T1000 (cell line): Measurements from ENCODE around the gene USP35.

Experiments
- DNase-seq: peaks from one replicate; lab custom pipeline; 2025; ENCODE audit warnings: mixed read lengths; lab: John Stamatoyannopoulos, UW

USP35 gene, protein sequence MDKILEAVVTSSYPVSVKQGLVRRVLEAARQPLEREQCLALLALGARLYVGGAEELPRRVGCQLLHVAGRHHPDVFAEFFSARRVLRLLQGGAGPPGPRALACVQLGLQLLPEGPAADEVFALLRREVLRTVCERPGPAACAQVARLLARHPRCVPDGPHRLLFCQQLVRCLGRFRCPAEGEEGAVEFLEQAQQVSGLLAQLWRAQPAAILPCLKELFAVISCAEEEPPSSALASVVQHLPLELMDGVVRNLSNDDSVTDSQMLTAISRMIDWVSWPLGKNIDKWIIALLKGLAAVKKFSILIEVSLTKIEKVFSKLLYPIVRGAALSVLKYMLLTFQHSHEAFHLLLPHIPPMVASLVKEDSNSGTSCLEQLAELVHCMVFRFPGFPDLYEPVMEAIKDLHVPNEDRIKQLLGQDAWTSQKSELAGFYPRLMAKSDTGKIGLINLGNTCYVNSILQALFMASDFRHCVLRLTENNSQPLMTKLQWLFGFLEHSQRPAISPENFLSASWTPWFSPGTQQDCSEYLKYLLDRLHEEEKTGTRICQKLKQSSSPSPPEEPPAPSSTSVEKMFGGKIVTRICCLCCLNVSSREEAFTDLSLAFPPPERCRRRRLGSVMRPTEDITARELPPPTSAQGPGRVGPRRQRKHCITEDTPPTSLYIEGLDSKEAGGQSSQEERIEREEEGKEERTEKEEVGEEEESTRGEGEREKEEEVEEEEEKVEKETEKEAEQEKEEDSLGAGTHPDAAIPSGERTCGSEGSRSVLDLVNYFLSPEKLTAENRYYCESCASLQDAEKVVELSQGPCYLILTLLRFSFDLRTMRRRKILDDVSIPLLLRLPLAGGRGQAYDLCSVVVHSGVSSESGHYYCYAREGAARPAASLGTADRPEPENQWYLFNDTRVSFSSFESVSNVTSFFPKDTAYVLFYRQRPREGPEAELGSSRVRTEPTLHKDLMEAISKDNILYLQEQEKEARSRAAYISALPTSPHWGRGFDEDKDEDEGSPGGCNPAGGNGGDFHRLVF

DNA sequence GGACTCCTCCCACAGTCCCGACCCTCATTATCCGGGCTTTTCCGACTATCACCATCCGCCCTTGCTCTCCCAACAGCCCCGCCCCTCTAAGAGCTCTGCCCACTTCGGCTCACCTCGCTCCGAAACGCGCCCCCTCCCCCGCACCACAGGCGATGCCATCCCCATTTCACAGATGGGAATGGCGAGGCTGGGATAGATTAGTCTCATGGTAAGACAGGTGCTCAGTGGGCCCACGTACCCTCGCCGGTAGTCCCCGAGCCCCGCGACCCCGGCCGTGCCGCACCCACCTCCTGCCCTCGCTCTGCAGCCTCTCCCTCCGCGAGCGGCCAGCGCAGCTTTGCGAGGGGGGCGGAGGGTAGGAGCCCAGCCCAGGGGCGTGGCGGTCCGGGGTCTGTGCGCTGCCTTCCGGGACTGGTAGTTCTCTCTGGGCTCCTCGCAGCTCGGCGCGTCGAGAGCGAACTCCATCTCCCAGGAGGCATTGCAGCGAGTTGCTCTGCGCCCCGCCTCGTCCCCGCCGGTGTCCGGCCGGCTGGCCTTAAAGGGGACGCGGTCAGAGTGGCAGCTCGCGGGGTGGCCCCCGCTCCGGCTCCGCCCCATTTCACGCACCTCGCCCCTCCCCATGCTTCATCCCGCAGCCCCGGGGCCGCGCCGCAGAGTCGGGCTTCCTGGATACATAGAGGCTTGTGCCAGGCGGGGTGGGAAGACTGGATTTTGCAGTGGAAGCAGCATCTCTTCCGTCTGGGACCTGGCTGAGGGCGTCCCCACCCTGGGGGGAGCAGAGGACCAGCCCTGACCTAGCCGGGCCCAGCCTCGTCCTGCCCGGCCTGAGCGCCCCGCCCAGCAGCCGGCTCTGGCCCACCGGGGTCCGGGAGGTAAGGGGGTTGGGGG is at the start of gene USP35, which contains the start of gene KCTD21:
Gene USP35 (plus strand): TSS at position 634 of the 888 bp plus-strand sequence. CDS start 7,327 bp downstream, outside the sequence.
Gene KCTD21 (minus strand): TSS at position 341 of the 888 bp plus-strand sequence. CDS start 14,072 bp downstream, outside the sequence.
- DNase-seq, result peak; percentile 88

DNA sequence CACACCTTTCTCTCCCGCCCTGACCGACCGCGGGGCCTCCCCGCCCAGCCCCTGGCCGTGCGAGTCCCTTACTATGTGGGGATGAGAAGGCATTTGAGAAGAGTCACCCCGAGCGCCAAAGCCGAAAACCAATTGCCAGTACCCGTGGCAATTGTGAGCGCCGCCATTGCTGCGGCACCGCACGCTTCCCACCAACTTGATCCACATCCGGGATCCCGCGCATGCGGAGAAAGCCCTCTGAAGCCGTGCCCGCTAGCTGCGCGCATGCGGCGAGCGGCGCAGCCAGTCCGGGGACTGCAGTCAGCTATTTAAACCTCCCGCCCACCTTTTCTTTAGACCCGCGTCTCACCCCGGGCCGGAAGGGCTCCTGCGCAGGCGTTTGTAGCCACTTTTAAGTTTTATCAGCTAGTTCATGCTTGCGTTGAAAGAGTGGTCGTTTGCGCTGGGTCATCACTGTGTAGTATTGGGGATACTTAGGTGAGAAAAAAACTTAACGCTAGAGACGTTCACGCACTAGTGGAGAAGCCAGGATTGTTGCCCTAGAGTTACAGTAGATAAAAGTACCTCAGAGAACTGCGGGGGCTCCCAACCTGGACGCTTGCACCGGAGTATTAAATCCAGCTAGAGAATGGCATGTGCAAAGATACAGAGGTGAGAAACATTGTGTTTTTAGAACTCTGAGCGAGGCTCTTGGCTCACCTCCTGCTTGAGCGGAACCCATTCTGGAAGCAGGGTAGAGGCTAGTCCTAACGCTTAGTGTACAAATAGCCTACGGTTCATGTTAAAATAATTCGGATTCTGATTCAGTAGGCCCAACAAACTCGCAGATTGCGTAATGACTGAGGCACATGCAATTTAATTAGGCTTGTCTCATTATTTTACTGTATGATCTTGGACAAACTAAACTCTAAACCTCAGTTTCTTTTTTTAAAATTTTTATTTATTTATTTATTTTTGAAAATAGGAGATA is 49.0 kb upstream of the USP35 start, which contains the start of gene ALG8:
Gene ALG8 (minus strand): TSS at position 205 of the 970 bp plus-strand sequence. CDS start 38 bp downstream, at position 167.
- DNase-seq, result peak; percentile 87

GRCh38 chr11:78140392-78141077 is 48.2 kb upstream of the USP35 start:
- no peak for DNase-seq

- DNase-seq, result no peak
Measured at GRCh38 chr11:78145511-78146025, 43.2 kb upstream of the USP35 start.

- DNase-seq, result no peak
Measured at GRCh38 chr11:78147807-78148206, 40.9 kb upstream of the USP35 start.

DNA sequence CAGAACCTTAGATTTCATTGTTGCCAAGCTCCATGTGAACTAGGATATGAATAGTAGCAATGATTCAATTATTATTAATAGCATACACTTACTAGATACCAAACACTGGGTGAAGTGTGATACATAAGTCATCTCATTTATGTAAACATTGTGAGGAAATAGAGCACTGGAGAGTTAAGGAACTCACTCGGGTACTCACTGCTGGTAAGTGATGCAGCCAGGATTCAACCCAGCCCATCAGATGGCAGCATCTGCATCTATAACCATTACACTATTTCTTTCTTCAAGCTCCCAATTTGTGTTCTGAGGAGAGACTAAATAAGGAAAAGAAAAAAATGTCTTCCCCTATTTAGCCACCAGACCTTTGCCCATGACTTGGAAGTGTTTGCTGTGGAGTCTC is 39.1 kb upstream of the USP35 start:
- no peak for DNase-seq

- DNase-seq, result no peak
Measured at GRCh38 chr11:78150346-78150745, 38.4 kb upstream of the USP35 start.

- no peak for DNase-seq
Measured at GRCh38 chr11:78150754-78151153, 38.0 kb upstream of the USP35 start.

- DNase-seq, result no peak
Measured at GRCh38 chr11:78151804-78152203, 36.9 kb upstream of the USP35 start.

DNA sequence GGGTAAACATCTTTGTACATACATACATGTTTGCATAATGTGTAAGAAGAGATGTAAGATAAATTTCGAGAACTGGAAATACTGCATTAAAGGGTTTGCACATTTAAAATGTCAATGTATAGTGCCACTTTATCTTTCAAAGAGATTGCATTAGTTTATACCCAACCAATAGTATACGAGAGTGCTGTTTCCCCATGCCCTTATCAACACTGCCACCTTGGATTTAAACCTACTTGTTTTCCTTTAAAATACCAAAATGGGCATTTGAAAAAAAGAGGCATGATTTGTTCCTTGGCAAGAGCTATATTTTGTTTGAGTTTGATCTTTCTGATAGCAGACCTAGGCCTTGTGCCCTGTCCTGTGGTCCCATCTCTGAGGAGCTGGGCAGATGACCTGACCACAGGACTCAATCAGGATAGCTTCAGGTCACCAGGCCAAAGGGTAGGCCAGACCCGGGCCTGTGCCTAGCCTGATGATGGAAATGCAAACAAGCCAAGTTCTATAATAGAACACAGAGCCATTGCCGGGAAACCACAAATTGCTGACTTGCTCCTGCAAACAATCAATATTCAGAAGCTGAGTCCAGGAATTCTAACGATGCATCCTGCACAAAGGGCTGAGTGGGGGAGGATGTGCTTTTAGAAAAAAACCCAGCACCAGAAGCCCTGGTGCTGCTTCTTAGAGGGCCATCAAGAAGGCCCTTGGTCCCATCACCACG is 32.4 kb upstream of the USP35 start:
- DNase-seq, result no peak

- DNase-seq, result no peak
Measured at GRCh38 chr11:78158987-78159652, 29.6 kb upstream of the USP35 start.

DNA sequence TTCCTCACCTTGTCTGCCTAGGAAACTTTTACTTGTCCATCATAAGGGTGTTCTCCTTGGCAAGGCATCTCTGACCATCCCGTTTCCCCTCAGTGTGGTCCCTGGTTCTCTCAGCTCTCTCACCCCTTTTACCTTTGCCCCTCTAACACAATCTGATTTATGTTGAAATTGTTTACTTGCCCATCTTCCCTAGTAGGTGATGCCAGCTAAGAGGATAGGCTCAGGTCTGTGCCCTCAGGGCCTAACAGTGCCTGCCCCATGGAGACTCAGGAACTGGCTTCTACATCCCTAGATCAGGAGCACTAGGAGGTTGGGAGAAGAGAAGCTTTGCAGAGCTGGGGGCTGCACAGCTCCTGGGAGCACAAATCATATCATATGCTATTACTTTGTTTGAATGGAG is 28.2 kb upstream of the USP35 start:
- no peak for DNase-seq

- DNase-seq, result no peak
Measured at GRCh38 chr11:78161346-78161745, 27.4 kb upstream of the USP35 start.

DNA sequence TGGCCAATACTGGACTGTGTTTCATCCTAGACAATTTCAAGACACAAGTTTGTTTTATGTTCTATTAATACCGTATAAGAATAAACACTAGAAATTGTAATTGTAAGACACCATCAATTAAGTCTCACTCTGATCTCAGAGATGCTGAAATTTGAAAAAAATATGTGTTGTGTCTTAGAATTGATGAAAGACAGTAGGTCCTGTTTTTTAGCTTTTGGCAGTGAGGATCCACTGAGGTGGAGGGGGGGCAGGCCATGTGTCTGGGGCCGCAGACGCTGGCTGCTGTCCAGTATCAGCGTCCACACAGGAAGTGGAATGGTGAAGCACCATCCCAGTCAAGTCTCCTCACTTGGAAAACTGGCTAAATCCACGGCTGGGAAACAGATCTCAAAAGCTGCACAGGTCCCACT is 26.8 kb upstream of the USP35 start:
- no peak for DNase-seq

GRCh38 chr11:78163828-78164227 is 24.9 kb upstream of the USP35 start:
- no peak for DNase-seq

- DNase-seq, result no peak
Measured at GRCh38 chr11:78164471-78164870, 24.2 kb upstream of the USP35 start.

- no peak for DNase-seq
Measured at GRCh38 chr11:78166855-78167469, 21.8 kb upstream of the USP35 start.
